GM23338 (cell line): ENCODE measurements around the gene TICRR.

Experiments used
- CREB1 ChIP-seq: fragments of 250-450 bp; sonication (Bioruptor Pico); IDR thresholded peaks from 2 replicates; pipeline ENCODE4 v1.5.0; 2020; ENCODE audit warnings: low read depth, mild to moderate bottlenecking, moderate library complexity
- POLR2AphosphoS5 ChIP-seq: IDR thresholded peaks from 2 replicates; pipeline ENCODE4 v1.6.1; 2016; ENCODE audit warnings: antibody characterized with exemption, low read depth
- TF ChIP-seq, protein P1 (sequence below), 2 experiments: fragments of 200-600 bp in 1 of 2; sonication (generic) in 1 of 2; conservative IDR thresholded peaks; 2 replicates each; pipeline versions ENCODE4 v1.5.1 to v1.6.1; 2016 to 2017; ENCODE audit warnings: antibody characterized with exemption in 2 of 2, low read depth in 2 of 2, mild to moderate bottlenecking in 2 of 2, moderate library complexity in 1 of 2

DNA sequence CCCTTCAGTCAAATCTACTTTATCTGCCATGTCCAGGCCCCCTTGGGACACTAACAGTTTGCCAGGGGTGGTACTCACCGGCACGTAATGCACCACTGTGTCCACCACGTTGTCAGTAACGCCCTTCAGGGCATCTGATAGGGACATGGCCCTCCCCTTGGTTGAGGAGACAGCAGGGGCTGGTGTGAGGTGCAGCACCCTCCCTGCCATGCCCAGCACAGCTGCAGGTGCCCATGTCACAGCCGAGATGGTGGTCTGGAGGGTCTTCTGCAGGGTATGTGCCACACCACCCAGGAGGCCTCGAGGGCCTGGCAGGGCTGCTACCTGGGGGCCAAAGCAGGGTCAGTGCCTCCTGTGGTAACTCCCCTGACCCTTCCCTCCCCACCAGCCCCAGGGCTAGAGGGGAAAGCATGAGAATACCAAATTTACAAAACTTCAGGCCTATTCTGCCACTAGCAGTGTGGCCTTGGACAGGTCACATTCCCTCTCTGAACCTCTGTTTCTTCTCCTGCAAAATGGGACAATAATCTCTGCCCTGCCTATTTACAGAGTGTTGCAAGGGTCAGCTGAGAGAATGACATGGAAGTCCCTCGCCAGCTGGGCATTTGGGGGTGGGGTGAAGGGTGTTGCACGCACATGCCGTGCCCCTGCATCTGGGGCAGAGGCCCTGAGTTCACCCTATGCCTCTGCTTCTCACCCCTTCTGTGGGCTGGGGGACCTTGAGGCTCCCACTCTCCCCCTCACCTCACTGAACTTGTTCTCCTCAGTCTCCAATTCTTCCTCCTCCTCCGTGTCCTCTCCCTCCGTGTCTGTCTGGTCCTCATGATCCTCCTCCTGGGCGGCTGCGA is 91.8 kb downstream of the TICRR start:
- TF ChIP-seq, protein P1, sequence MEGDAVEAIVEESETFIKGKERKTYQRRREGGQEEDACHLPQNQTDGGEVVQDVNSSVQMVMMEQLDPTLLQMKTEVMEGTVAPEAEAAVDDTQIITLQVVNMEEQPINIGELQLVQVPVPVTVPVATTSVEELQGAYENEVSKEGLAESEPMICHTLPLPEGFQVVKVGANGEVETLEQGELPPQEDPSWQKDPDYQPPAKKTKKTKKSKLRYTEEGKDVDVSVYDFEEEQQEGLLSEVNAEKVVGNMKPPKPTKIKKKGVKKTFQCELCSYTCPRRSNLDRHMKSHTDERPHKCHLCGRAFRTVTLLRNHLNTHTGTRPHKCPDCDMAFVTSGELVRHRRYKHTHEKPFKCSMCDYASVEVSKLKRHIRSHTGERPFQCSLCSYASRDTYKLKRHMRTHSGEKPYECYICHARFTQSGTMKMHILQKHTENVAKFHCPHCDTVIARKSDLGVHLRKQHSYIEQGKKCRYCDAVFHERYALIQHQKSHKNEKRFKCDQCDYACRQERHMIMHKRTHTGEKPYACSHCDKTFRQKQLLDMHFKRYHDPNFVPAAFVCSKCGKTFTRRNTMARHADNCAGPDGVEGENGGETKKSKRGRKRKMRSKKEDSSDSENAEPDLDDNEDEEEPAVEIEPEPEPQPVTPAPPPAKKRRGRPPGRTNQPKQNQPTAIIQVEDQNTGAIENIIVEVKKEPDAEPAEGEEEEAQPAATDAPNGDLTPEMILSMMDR (conservative IDR thresholded peaks at IDR 0.05; ENCODE audit: low read depth in 2 of 2): no peak
- TF ChIP-seq CREB1 (CRISPR knock-in tag) (no peak), POLR2AphosphoS5 (no peak)
